NCI-H510A treated with DMSO at 0.1 percent for 48 hours (cell line): ENCODE measurements around the gene NUDT21.
"Not testable (repeated sequence)": the region's sequence is repeated elsewhere in the genome, so short reads cannot be mapped to it uniquely, and the experiment has no call there.

Experiments used
- DNase-seq: peaks from one replicate; lab custom pipeline; 2025; lab: John Stamatoyannopoulos, UW

NUDT21 gene

DNA sequence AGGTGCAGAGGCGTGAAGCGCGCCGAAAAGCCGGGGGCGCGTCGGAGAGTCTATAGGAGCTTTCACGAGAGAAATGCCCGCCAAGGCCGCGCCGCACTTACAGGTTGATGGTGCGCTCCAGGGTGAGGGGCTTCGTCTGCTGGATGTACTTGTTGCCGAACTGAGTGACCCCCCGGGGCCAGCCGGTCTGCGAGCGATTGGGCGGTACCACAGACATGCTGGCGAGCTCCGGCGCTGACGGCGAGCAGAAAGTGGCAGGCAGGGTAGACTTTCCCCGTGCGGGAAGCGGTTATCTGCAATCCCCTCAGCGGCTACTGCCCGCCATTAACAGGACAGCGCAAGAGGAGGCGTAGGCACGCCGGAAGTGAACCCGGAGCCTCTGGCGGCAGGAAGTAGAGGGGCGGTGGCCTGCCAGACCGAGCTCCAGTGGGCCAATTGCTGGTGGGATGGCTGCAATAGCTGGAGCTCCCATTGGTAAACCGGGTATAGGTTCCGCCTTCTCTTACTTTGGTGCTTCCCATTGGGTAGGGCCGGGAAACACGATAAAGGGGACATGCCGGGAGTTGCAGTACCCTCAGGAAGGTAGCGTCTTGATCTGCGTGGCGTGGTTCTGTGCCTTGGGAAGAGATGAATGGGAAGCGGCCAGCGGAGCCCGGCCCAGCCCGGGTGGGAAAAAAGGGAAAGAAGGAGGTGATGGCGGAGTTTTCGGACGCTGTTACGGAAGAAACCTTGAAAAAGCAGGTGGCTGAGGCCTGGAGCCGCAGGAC is at the start of gene NUDT21, which contains the start of gene OGFOD1:
Gene NUDT21 (minus strand): TSS at position 347 of the 767 bp plus-strand sequence. CDS start 130 bp downstream, at position 217.
Gene OGFOD1 (plus strand): TSS at position 569 of the 767 bp plus-strand sequence. CDS start 59 bp downstream, at position 628.
- DNase-seq, result peak; percentile 90

DNA sequence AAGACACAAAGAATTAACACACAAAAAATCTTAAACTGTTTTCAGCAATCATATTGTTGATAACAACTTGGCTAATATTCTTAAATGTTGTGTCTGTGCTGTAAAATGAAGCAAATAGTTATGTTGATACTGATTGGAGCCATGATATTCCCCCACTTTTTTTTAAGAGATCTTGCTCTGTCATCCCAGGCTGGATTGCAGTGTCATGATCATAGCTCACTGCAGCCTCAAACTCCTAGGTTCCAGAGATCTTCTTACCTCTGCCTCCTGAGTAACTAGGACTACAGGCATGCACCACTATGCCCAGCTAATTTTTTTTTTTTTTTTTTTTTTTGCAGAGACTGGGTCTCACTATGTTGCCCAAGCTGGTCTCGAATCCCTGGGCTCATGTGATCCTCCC is 42.7 kb upstream of the NUDT21 start:
- DNase-seq, result no peak

DNA sequence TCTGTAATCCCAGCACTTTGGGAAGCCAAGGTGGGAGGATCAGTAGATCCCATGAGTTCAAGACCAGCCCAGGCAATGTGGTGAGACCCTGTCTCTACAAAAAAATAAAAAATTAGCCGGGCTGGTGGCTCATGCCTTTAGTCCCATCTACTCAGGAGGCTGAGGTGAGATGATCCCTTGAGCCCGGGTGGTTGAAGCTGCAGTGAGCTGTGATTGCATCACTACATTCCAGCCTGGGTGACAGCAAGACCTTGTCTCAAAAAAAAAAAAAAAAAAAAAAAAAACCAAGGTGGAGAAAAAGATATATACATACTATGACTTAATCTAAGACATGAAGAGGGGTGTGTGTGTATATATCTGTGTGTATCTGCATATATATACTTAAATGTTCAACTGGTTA is 42.0 kb upstream of the NUDT21 start:
- DNase-seq, result no peak

DNA sequence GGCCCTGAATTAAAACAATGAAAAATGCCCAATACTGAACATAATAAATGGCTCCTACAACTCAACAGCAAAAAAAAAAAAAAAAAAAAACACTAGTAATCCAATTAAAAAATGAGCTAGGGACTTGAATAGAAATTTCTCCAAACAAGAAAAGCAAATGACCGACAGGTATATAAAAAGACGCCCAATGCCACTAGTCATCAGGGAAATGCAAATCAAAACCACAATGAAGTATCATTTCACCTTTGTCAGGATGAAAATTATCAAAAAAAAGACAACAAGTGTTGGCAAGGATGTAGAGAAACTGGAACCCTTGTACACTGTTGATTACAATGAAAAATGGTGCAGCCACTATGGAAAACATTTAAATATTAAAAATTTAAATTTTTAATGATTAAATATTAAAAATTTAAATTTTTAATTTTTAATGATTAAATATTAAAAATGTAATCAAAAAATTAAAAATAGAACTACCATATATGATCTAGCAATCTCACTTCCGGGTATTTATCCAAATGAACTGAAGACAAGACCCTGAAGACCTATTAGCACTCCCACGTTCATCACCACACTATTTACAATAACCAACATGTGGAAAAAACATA is 40.6 kb upstream of the NUDT21 start:
- DNase-seq, result no peak

DNA sequence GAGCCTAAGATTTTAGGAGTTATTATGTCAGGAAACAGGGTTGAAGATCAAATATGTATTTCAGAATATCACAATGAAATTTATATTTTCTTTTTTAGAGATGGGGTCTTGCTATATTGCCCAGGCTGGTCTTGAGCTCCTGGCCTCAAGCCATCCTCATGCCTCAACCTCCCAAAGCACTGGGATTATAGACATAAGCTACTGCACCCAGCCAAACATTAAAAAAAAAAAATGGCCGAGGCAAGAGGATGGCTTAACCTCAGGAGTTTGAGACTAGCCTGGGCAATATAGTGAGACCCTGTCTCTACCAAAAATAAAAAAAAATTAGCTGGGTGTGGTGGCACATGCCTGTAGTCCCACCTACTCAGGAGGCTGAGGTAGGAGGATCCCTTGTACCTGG is 37.7 kb upstream of the NUDT21 start:
- DNase-seq, result not testable (repeated sequence)

DNA sequence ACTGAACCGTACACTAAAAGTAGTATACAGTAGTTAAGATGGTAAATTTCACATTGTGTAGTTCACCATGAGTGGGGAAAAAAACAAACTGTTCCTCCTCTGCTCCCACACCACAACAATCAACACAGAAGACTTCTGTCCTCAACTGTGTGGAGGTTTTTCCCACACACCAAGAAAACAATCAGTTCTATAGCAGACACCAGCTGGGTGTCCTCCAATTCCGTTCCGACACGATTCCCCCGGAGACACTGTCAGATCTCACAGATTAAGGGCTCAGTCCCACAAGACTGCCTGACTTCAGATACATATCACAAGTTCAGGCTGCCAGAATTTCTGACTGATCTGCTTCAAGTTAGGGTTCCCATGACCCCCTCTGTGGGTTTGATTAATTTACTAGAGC is 36.9 kb upstream of the NUDT21 start:
- no peak for DNase-seq

DNA sequence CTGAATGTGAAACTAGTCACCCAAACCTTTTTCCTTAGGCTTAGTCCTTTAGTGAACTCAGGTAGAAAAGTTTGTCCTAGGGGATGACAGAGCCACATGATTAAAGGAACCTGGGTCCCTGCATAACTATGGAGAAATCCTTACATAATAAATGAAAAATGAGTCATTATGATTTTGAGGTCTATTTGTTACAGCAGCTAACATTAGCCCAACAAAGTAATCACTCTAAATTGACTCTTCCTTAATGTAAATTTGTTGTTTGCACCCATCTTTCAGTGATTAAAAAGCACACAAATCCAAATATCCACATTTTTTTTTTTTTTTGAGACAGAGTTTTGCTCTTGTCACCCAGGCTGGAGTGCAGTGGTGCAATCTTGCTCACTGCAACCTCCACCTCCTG is 32.3 kb upstream of the NUDT21 start:
- no peak for DNase-seq

DNA sequence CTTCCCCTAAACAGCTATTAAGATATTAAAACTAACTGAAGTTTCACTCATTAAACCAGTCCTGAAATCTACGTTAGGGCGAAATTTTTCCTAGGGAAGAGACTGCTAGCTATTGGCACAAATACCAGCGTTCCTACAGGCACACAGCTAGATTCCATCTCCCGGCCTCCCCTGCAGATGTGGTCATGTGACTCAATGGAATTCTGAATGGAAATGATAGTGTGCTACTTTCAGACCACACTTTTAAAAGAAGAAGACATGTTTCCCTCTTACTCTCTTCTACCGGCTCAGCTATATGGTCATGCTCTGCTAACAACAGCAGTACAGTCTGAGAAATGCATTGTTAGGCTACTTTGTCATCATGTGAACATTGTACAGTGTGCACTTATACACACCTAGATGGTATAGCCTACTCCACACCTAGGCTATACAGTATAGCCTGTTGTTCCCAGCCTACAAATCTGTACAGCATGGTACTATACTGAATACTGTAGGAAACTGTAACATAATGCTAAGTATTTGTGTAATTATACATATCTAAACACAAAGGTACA is 31.6 kb upstream of the NUDT21 start:
- no peak for DNase-seq

DNA sequence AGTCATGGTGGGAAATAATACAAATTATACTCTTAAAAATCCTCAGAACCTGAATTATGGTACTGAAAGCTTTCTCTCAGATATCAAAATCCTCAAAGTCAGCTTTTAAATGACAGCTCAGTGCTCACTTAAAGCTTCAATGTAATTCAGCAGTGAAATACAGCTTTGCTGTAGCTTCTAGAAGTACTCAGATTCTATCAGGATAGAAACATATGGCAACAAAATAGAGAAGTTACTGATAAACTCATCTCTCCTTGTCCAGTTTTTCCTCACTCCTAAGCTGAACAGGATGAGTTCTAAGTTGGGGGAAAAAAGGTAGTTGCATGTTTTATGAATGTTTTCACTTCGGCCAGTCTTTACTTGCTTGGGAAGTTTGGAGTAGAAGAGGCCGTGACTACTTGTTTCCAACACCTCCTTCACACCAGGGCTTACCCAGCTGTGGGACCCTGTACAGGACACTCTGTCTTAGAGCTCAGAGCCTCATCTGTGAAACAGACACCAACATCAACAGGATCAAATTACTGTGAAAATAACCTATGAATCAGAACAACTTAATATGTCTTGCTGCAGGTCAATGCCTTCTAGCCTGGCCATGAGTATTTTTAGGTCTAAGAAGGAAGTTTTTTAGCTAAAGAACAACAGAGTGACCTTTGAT is 30.5 kb upstream of the NUDT21 start:
- no peak for DNase-seq

DNA sequence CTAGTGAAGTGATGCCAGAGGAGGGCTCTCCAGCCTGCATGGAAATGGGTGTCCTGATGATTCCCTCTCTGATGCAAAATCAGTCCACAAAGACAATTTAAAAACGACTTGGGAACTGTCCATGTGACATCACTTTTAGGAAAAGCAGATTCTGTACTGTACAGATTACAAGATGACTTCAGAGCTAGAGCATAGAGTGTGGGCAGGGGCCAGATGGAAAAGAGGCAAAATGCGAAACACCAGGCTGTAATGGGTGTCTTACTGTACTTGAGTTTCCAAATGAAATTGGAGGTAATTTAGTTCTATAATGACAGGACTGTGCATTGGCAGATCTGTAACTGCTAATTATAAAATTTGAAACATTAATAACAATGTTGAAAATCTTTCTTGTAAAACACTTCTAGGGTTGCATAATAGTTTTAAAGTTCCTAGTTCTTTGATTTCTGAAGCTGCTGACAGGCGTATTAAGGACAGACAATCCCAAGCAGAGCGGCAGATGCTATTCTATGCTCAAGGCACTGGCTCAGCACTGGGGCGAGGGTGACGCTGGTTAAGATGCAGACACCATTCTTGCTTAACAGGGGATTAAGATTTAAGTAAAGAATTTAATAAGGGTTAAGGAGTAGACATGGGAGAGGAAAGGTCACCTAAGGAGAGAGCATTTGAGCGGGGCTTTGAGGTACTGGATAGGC is 29.8 kb upstream of the NUDT21 start:
- DNase-seq, result no peak

DNA sequence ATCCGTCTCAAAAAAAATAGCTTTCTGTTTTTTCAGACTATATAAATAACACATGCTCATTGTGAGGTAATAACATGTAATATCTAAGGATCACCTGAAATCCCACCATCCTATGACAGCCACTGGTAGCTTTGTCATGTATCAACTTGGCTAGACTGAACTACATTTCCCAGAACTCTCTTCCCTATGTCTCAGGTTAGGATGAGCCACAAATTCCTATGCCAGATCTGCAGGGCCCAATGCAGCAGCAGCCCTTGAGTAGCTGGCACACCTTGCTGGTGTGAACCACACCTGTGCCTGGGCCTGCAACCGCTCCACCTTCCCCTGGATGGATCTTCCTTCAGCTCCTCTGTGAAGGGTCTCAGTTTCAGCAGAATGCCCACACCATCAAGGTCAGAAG is 28.3 kb upstream of the NUDT21 start:
- DNase-seq, result no peak

DNA sequence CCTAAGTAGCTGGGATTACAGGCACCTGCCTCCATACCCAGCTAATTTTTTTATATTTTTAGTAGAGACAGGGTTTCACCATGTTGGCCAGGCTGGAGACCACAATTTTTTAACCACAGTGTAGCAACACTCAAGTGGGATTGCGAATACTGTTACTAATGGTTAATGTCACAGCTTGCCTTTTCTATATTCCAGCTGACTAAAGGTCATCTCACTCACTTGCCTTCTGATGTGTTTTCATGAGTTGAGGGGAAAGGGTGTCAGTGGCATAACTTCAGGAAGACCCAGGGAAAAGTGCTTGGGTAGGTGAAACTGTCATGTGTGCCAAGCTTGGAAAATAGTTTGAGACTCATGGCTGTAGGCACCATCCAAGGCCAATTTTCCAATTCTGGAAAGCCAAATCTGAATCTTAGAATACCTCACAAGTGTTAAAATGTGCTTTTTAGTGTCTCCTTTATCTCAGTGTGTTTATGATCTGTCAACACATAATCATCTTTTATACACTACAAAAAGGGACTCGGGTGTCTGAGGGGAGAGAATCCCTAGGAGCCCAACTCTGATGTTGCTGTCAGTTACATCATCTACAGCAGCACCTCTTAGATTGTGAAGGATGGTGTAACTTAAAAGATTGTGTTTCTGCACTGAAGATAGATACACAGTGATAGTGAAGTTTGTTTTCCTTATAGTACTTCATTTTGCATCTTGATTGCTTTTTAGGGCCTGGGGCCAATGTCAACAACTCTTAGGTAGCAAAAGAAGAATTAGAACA is 27.3 kb upstream of the NUDT21 start:
- no peak for DNase-seq

DNA sequence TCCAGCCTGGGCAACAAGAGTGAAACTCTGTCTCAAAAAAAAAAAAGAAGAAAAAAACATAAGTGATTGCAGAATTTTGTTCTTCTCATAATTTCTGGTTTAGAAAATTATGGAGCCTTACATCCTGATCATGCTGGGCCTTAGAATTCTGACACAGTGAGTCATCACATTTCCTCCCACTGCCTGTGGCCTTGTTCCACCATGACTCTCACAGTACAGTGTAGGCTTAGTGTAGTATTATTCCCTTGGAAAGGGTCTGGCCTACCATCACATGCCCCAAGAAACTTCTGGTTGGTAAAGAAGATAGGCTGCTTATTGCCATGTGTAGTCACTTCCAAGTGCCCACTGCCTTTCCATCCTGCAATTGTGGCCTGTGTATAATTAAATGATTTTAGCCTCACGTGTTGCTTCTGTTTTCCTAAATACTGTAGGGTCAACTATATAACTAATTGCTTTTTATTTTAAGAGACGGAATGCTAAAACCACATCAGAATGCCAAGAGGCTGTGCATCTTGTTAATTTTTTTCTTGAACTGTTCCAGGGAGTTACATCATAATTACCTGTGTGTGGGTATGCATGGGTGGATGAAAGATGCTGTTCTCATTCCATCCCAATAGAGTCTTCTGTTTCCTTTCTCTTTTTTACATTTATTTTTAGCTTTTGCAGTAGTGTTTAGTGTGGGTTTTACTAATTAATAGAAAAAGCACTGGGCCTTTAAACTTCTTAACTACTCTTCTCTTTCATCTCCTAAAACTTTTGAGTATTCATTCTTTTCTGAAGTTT is 26.2 kb upstream of the NUDT21 start:
- DNase-seq, result no peak

DNA sequence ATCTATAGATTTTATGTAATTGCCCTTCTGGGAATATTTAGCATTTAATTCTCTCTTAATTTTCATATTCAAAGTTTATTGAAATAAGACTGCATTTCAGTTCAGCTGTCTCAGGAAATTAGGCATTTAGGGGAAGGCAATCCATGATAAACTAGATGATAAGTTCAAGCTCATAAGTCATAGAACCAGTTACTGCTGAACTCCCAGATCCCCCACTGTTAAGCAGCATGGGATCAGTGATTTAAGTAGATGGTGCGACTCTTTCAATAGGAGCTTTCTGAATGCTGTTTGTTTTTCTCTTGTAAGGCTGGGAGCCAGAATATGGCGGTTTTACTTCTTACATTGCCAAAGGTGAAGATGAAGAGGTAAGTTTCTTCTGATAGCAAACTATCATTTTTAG is 24.1 kb upstream of the NUDT21 start:
- DNase-seq, result no peak

DNA sequence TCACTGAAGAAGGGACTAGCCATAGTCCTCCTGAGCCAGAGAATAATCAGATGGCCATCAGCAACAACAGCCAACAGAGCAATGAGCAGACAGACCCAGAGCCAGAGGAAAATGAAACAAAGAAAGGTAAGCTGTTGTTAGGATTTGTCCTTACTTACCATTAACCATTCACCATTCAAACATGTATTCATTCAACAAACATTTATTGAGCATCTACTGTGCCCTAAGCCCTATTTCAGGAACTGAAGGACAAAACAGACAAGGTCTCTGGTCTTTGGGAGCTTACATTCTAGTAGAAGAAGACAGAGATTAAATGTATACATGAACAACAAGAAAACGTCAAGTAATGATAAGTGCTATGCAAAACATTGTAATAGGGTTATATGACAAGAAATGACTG is 19.5 kb upstream of the NUDT21 start:
- DNase-seq, result no peak

DNA sequence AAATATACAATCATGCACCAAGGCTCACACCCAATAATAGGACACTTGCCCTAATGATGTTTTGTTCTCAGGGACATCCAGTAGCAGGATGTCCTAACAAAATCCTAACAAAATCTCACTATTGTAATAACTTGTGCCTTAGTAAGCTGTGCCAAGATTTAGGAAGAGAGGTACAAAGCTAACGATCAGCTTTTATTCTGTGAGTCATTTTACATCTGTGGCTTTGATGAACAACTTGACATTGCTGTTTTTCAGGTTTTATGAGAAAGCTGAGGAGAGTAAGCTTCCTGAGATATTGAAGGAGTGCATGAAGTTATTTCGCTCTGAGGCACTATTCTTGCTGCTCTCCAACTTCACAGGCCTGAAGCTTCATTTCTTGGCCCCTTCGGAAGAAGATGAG is 19.1 kb upstream of the NUDT21 start:
- DNase-seq, result no peak

DNA sequence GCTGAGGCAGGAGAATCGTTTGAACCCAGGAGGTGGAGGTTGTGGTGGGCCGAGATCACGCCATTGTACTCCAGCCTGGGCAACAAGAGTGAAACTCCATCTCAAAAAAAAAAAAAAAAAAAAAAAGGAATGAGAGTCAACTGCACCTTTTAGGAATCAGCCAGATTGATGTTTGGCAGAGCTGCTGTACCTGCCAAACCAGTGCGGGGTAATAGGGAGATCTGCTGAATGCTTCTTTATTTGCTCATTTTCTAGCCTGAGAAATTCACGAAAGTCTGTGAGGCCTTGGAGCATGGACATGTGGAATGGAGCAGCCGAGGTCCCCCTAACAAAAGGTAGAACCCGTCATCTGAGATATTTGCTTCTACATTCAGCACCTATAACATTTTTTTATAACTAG is 18.6 kb upstream of the NUDT21 start:
- no peak for DNase-seq

DNA sequence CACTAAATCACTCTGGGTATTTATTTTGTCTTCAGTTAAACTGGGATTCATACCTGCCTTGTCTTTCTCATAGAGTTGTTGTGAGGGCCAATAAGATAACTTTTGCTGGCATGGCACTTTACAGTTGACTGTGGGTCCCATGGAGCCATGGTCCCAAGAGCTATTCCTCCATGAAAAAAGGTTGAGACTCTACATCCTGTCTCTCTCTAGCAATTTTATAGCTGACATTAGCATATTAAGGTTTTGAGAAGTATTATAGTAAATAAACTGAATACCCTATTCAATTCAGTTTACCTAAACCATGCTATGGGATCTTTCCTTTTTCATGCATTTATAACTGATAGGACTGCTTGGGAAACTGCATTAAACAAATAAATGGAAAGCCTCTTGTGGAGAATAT is 17.7 kb upstream of the NUDT21 start:
- DNase-seq, result no peak

DNA sequence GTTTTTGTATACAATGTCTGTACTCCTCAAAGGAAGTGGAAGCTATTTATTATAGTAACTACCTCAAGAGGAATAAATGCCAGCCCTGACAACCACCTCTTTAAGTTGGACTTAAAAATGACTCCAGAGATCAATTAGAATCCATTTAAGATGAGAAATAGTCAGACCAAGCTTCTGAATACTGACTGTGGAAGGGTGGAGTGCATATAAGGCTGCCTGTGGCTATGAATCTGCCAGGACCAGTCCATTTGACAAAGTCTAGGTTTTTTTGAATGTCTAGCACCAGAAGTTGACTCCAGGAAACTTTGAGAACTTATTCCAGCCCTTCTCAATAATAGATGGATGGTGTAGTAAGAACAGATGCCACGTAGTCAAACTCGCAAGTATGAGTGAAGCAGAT is 15.2 kb upstream of the NUDT21 start:
- no peak for DNase-seq

DNA sequence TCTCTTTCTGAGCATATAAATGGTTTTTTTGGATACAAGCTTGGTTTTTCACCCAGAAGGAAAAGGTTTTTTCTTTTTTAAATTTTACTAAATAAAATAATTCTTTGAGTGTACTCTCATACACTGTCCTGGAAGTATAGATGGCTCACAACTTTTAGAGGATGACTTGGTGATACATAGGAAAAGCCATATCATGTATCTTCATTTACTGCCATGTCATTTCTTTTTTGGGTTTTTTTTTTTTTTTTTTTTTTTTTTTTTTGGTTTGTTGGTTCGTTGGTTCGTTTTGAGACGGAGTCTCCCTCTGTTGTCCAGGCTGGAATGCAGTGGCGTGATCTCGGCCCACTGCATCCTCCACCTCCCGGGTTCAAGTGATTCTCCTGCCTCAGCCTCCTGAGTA is 12.0 kb upstream of the NUDT21 start:
- DNase-seq, result no peak
